ENCODE data around the gene CLEC2L.

The CLEC2L gene

DNA sequence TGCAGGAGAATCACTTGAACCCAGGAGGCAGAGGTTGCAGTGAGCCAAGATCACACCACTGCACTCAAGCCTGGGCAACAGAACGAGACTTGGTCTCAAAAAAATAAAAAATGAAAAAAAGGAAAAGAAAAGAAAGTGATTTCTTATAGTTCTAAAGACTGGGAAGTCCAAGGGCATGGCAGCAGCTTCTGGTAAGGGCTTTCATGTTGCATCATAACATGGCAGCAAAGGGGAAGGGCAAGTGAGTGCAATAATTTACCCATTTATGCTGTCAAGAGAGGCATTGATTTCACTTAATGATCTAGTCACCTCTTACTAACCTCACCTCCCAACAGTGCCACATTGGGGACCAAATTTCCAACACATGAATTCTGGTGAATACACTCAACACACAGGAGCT, 31.2 kb upstream of the CLEC2L start:
- Histone ChIP-seq H3K4me1 (ENCODE audit: control insufficient read depth, insufficient read depth, low read length) (no peaks in the 10 kb centered on the region), H3K9me3 (ENCODE audit: control insufficient read depth, insufficient read depth, low read depth, low read length) (peaks cover 5% of the 10 kb centered on the region), H3K27me3 (ENCODE audit: control insufficient read depth, insufficient read depth, low read length) (no peaks in the 10 kb centered on the region), H3K27ac (ENCODE audit: low read depth, low read length) (no peak overlapping the region), H3K4me3 (ENCODE audit: low read depth, low read length) (no peak overlapping the region), H3K36me3 (ENCODE audit: control insufficient read depth, insufficient read depth, low read length) (no peaks in the 10 kb centered on the region), H3K9ac (ENCODE audit: low read length) (no peak overlapping the region)

DNA sequence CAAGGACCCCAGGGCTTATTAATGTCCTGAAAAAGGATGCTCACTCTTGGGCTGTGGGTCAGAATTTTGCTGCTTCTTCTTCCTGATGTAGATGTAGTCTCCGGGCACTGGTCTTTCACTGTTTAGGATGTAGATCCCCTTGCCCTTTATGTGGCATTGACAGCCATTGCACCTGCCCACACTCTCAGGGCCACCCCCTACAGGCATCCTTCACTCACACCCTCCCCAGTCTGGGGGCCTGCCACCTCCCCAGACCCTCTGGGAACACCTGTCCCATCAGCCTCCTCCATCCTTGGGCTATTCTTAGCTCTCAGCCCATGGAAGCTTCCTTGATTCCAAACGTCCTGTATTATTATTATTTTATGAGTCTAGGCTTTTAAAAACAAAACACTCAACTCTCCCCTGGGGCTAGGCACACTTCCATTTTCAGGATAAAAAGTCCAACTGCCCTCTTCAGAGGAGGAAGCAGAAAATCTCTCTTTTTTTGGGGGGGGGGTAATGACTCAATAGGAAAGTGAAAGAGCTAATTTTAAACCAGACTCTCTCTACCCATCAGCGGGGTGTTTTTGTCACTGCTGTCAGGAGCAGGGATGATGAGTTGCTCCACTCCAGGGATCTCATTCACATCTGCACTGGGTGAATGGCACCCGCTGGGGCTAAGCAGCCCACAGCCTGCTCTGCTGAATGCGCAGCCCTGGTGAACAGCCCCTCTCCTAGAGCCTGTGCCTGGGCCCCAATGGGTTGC, 28.5 kb upstream of the CLEC2L start:
- H3K27ac ChIP-seq (ENCODE audit: low read depth, low read length) = no peak overlapping the region
- H3K9ac ChIP-seq (ENCODE audit: low read length) = no peak overlapping the region
- H3K27me3 ChIP-seq (ENCODE audit: control insufficient read depth, insufficient read depth, low read length) = peaks cover 11% of the 10 kb centered on the region
- no peak overlapping the region for H3K4me3 ChIP-seq (ENCODE audit: low read depth, low read length)
- no peaks in the 10 kb centered on the region for H3K36me3 ChIP-seq (ENCODE audit: control insufficient read depth, insufficient read depth, low read length)
- peaks cover 5% of the 10 kb centered on the region for H3K9me3 ChIP-seq (ENCODE audit: control insufficient read depth, insufficient read depth, low read depth, low read length)
- H3K4me1 ChIP-seq (ENCODE audit: control insufficient read depth, insufficient read depth, low read length) = no peaks in the 10 kb centered on the region

GRCh38 chr7:139495580-139496125, 27.8 kb upstream of the CLEC2L start:
- Histone ChIP-seq H3K9ac (ENCODE audit: low read length) (no peak overlapping the region), H3K4me3 (ENCODE audit: low read depth, low read length) (no peak overlapping the region), H3K27ac (ENCODE audit: low read depth, low read length) (no peak overlapping the region), H3K36me3 (ENCODE audit: control insufficient read depth, insufficient read depth, low read length) (no peaks in the 10 kb centered on the region), H3K4me1 (ENCODE audit: control insufficient read depth, insufficient read depth, low read length) (no peaks in the 10 kb centered on the region), H3K27me3 (ENCODE audit: control insufficient read depth, insufficient read depth, low read length) (peaks cover 11% of the 10 kb centered on the region), H3K9me3 (ENCODE audit: control insufficient read depth, insufficient read depth, low read depth, low read length) (peaks cover 5% of the 10 kb centered on the region)

- no peaks in the 10 kb centered on the region for H3K36me3 ChIP-seq (ENCODE audit: control insufficient read depth, insufficient read depth, low read length)
- peaks cover 11% of the 10 kb centered on the region for H3K27me3 ChIP-seq (ENCODE audit: control insufficient read depth, insufficient read depth, low read length)
- peaks cover 5% of the 10 kb centered on the region for H3K9me3 ChIP-seq (ENCODE audit: control insufficient read depth, insufficient read depth, low read depth, low read length)
- no peak overlapping the region for H3K27ac ChIP-seq (ENCODE audit: low read depth, low read length)
- no peaks in the 10 kb centered on the region for H3K4me1 ChIP-seq (ENCODE audit: control insufficient read depth, insufficient read depth, low read length)
- H3K9ac ChIP-seq (ENCODE audit: low read length) = no peak overlapping the region
- H3K4me3 ChIP-seq (ENCODE audit: low read depth, low read length) = no peak overlapping the region
Observed at GRCh38 chr7:139496528-139496927, 27.0 kb upstream of the CLEC2L start.

- H3K27ac ChIP-seq (ENCODE audit: low read depth, low read length) = no peak overlapping the region
- no peaks in the 10 kb centered on the region for H3K36me3 ChIP-seq (ENCODE audit: control insufficient read depth, insufficient read depth, low read length)
- H3K9ac ChIP-seq (ENCODE audit: low read length) = no peak overlapping the region
- no peaks in the 10 kb centered on the region for H3K9me3 ChIP-seq (ENCODE audit: control insufficient read depth, insufficient read depth, low read depth, low read length)
- H3K4me3 ChIP-seq (ENCODE audit: low read depth, low read length) = no peak overlapping the region
- H3K4me1 ChIP-seq (ENCODE audit: control insufficient read depth, insufficient read depth, low read length) = peaks cover 3% of the 10 kb centered on the region; the same call in 1 of the 2 replicates
- H3K27me3 ChIP-seq (ENCODE audit: control insufficient read depth, insufficient read depth, low read length) = peaks cover 11% of the 10 kb centered on the region
Observed at GRCh38 chr7:139500770-139501138, 22.7 kb upstream of the CLEC2L start.

GRCh38 chr7:139502226-139502625, 21.3 kb upstream of the CLEC2L start:
- no peak overlapping the region for H3K4me3 ChIP-seq (ENCODE audit: low read depth, low read length)
- H3K27me3 ChIP-seq (ENCODE audit: control insufficient read depth, insufficient read depth, low read length) = peaks cover 11% of the 10 kb centered on the region
- H3K4me1 ChIP-seq (ENCODE audit: control insufficient read depth, insufficient read depth, low read length) = peaks cover 3% of the 10 kb centered on the region; the same call in 1 of the 2 replicates
- H3K9ac ChIP-seq (ENCODE audit: low read length) = no peak overlapping the region
- H3K9me3 ChIP-seq (ENCODE audit: control insufficient read depth, insufficient read depth, low read depth, low read length) = no peaks in the 10 kb centered on the region
- no peak overlapping the region for H3K27ac ChIP-seq (ENCODE audit: low read depth, low read length)
- no peaks in the 10 kb centered on the region for H3K36me3 ChIP-seq (ENCODE audit: control insufficient read depth, insufficient read depth, low read length)

GRCh38 chr7:139505563-139505962, 17.9 kb upstream of the CLEC2L start:
- no peak overlapping the region for H3K4me3 ChIP-seq (ENCODE audit: low read depth, low read length)
- no peaks in the 10 kb centered on the region for H3K9me3 ChIP-seq (ENCODE audit: control insufficient read depth, insufficient read depth, low read depth, low read length)
- H3K9ac ChIP-seq (ENCODE audit: low read length) = no peak overlapping the region
- H3K4me1 ChIP-seq (ENCODE audit: control insufficient read depth, insufficient read depth, low read length) = peaks cover 3% of the 10 kb centered on the region; the same call in 1 of the 2 replicates
- no peaks in the 10 kb centered on the region for H3K36me3 ChIP-seq (ENCODE audit: control insufficient read depth, insufficient read depth, low read length)
- no peaks in the 10 kb centered on the region for H3K27me3 ChIP-seq (ENCODE audit: control insufficient read depth, insufficient read depth, low read length)
- H3K27ac ChIP-seq (ENCODE audit: low read depth, low read length) = no peak overlapping the region

GRCh38 chr7:139509535-139509934, 13.9 kb upstream of the CLEC2L start:
- H3K4me1 ChIP-seq (ENCODE audit: control insufficient read depth, insufficient read depth, low read length) = no peaks in the 10 kb centered on the region
- no peak overlapping the region for H3K27ac ChIP-seq (ENCODE audit: low read depth, low read length)
- no peak overlapping the region for H3K4me3 ChIP-seq (ENCODE audit: low read depth, low read length)
- H3K9me3 ChIP-seq (ENCODE audit: control insufficient read depth, insufficient read depth, low read depth, low read length) = no peaks in the 10 kb centered on the region
- no peak overlapping the region for H3K9ac ChIP-seq (ENCODE audit: low read length)
- H3K36me3 ChIP-seq (ENCODE audit: control insufficient read depth, insufficient read depth, low read length) = no peaks in the 10 kb centered on the region
- no peaks in the 10 kb centered on the region for H3K27me3 ChIP-seq (ENCODE audit: control insufficient read depth, insufficient read depth, low read length)

DNA sequence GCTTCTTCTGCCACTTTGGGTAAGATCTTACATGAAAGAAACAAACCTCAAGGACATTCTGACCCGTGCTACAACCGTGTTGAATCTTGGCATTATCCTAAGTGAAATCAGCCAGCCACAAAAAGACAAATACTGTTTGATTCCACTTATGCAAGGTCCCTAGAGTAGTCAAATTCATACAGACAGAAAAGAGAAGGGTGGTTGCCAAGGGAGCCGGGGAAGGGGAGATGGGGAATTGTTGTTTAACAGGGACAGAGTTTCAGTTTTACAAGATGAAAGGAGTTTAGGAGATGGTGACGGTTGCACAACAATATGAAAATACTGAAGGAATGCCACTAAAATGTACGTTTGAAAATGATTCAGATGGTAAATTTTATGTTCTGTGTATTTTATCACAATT, 12.2 kb upstream of the CLEC2L start:
- peaks cover 7% of the 10 kb centered on the region; the same call in 1 of the 2 replicates for H3K4me1 ChIP-seq (ENCODE audit: control insufficient read depth, insufficient read depth, low read length)
- no peak overlapping the region for H3K9ac ChIP-seq (ENCODE audit: low read length)
- no peak overlapping the region for H3K4me3 ChIP-seq (ENCODE audit: low read depth, low read length)
- no peak overlapping the region for H3K27ac ChIP-seq (ENCODE audit: low read depth, low read length)
- no peaks in the 10 kb centered on the region for H3K9me3 ChIP-seq (ENCODE audit: control insufficient read depth, insufficient read depth, low read depth, low read length)
- no peaks in the 10 kb centered on the region for H3K36me3 ChIP-seq (ENCODE audit: control insufficient read depth, insufficient read depth, low read length)
- no peaks in the 10 kb centered on the region for H3K27me3 ChIP-seq (ENCODE audit: control insufficient read depth, insufficient read depth, low read length)

GRCh38 chr7:139515266-139515665, 8.2 kb upstream of the CLEC2L start:
- H3K36me3 ChIP-seq (ENCODE audit: control insufficient read depth, insufficient read depth, low read length) = no peaks in the 10 kb centered on the region
- no peak overlapping the region for H3K4me3 ChIP-seq (ENCODE audit: low read depth, low read length)
- no peaks in the 10 kb centered on the region for H3K27me3 ChIP-seq (ENCODE audit: control insufficient read depth, insufficient read depth, low read length)
- peaks cover 7% of the 10 kb centered on the region; the same call in 1 of the 2 replicates for H3K4me1 ChIP-seq (ENCODE audit: control insufficient read depth, insufficient read depth, low read length)
- H3K9ac ChIP-seq (ENCODE audit: low read length) = no peak overlapping the region
- no peaks in the 10 kb centered on the region for H3K9me3 ChIP-seq (ENCODE audit: control insufficient read depth, insufficient read depth, low read depth, low read length)
- H3K27ac ChIP-seq (ENCODE audit: low read depth, low read length) = no peak overlapping the region

- no peaks in the 10 kb centered on the region for H3K36me3 ChIP-seq (ENCODE audit: control insufficient read depth, insufficient read depth, low read length)
- H3K9ac ChIP-seq (ENCODE audit: low read length) = no peak overlapping the region
- H3K9me3 ChIP-seq (ENCODE audit: control insufficient read depth, insufficient read depth, low read depth, low read length) = peaks cover 6% of the 10 kb centered on the region; the same call in 1 of the 2 replicates
- peaks cover 51% of the 10 kb centered on the region for H3K27me3 ChIP-seq (ENCODE audit: control insufficient read depth, insufficient read depth, low read length)
- no peaks in the 10 kb centered on the region; the same call in 1 of the 2 replicates for H3K4me1 ChIP-seq (ENCODE audit: control insufficient read depth, insufficient read depth, low read length)
- no peak overlapping the region for H3K27ac ChIP-seq (ENCODE audit: low read depth, low read length)
- H3K4me3 ChIP-seq (ENCODE audit: low read depth, low read length) = no peak overlapping the region
Observed at GRCh38 chr7:139521439-139521838, 2.0 kb upstream of the CLEC2L start.
